Testis (tissue), 3 donors: ENCODE data around the gene MSLN. TPM values are rescaled to one million over a fixed set of nuclear protein-coding genes. Genes with fewer than 3 reads are reported as not detected.

ENCODE experiments used
- DNase-seq: peaks from one replicate; pipeline ENCODE4 v3.0.0-alpha.2; 2019
- H3K27ac ChIP-seq, 2 donors: fragments of 200-600 bp; sonication (generic); one replicate each; pipeline ENCODE4 v1.5.1; 2019
- H3K27me3 ChIP-seq: fragments of 200-600 bp; sonication (generic); one replicate; pipeline ENCODE4 v1.5.1; 2019
- H3K36me3 ChIP-seq: fragments of 200-600 bp; sonication (generic); one replicate; pipeline ENCODE4 v1.5.1; 2017; ENCODE audit warnings: low read depth; ENCODE audit errors: missing control alignments
- H3K4me1 ChIP-seq: fragments of 200-600 bp; sonication (generic); one replicate; pipeline ENCODE4 v1.5.1; 2019
- H3K4me3 ChIP-seq, 2 donors: fragments of 200-600 bp; sonication (generic); one replicate each; pipeline ENCODE4 v1.5.1; 2017 to 2019
- H3K9me3 ChIP-seq: fragments of 200-600 bp; sonication (generic); one replicate; pipeline ENCODE4 v1.5.1; 2017
- POLR2A ChIP-seq: fragments of 450-650 bp; IDR thresholded peaks from one replicate; pipeline ENCODE4 v1.6.1; 2017; ENCODE audit warnings: antibody characterized with exemption, mild to moderate bottlenecking, moderate library complexity
- WGBS, 2 donors: methylation state at CpG; one replicate each; pipeline ENCODE4 v1.1.5; 2018; 5-methylcytosine and 5-hydroxymethylcytosine counted together
- intact Hi-C: fragments of 100-400 bp; cut with DNase I; formaldehyde crosslinking; loops from one replicate; pipeline ENCODE4 v1.15.1; 2023; ENCODE audit warnings: low total_unique reads
- polyA plus RNA-seq: library from polyadenylated mRNA; stranded (reverse); fragments of 350-450 nt; fragmentation: Illumina TruSeq; extraction: RNeasy Lipid Tissue Mini Kit (QIAGEN cat#74804); gene quantifications from one replicate; pipeline ENCODE4 v1.2.3, GENCODE V29; 2014; ENCODE audit warnings: low read depth, low replicate concordance; ENCODE audit not compliant: insufficient read depth
- total RNA-seq, 2 donors: library from RNA; depleted of rRNA; stranded (reverse); fragments of >200 nt; gene quantifications; one replicate each; pipeline ENCODE4 v1.2.3, GENCODE V29; 2016
- TF ChIP-seq, protein P1 (sequence below), 3 experiments: fragments of 450-650 bp in 2 of 3; fragments of 200-600 bp in 1 of 3; sonication (generic) in 1 of 3; IDR thresholded peaks; one replicate each; pipeline ENCODE4 v1.5.1; 2016 to 2019; ENCODE audit warnings: antibody characterized with exemption in 3 of 3, mild to moderate bottlenecking in 2 of 3, moderate library complexity in 1 of 3

Gene MSLN
- total and polyA plus RNA-seq, 3 donors from 2014 or later = 1.5 to 18.5 (median 2.8) TPM

DNA sequence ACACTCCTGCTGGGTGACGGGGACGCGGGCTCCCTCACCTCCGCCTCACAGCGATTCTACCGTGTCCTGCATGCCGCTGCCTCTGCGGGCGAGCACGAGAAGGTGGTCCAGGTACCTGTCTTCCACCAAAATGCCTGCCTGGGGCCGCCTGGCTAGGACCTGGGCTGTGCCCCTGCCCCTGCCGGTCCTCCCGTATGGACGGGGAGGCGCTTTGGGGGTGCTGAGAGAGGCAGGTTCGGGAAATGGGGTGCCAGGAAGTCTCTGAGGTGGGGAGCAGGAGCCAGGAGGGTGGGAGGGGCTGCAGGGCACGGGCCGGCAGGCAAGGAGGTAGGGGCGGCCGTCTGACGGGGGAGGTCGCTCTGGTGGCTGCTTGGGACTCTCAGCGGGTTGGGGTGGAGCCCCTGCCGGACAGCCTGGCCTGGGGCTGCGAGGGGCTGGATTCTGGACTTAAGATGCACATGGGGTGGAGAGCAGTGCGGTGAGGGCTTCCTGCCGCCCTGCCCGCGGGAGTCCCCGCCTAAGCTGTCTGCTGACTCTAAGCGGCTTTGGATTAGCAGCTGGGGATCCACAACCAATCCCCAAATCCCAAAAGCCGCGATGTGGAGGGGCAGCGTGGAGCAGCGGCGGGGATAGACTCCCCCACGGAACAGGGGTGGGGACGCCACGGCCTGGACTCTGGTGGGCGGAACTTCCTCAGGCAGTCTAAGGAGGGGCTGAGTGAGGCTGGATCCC is 33.7 kb downstream of the MSLN start:
- no peaks in the 10 kb centered on the region for H3K9me3 ChIP-seq
- H3K4me3 ChIP-seq = no peak overlapping the region
- no peak for DNase-seq
- H3K27ac ChIP-seq = no peak overlapping the region
- H3K27me3 ChIP-seq = no peaks in the 10 kb centered on the region
- 91 to 99% methylated on average over 25 to 40 of the region's 40 CpGs for WGBS, 2 donors
- H3K36me3 ChIP-seq = no peaks in the 10 kb centered on the region
- H3K4me1 ChIP-seq = peaks cover under 1% of the 10 kb centered on the region
- intact Hi-C loops = no loop called here
- no peak for TF ChIP-seq POLR2A
- TF ChIP-seq, protein P1, sequence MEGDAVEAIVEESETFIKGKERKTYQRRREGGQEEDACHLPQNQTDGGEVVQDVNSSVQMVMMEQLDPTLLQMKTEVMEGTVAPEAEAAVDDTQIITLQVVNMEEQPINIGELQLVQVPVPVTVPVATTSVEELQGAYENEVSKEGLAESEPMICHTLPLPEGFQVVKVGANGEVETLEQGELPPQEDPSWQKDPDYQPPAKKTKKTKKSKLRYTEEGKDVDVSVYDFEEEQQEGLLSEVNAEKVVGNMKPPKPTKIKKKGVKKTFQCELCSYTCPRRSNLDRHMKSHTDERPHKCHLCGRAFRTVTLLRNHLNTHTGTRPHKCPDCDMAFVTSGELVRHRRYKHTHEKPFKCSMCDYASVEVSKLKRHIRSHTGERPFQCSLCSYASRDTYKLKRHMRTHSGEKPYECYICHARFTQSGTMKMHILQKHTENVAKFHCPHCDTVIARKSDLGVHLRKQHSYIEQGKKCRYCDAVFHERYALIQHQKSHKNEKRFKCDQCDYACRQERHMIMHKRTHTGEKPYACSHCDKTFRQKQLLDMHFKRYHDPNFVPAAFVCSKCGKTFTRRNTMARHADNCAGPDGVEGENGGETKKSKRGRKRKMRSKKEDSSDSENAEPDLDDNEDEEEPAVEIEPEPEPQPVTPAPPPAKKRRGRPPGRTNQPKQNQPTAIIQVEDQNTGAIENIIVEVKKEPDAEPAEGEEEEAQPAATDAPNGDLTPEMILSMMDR (IDR thresholded peaks at IDR 0.05) = no peak

DNA sequence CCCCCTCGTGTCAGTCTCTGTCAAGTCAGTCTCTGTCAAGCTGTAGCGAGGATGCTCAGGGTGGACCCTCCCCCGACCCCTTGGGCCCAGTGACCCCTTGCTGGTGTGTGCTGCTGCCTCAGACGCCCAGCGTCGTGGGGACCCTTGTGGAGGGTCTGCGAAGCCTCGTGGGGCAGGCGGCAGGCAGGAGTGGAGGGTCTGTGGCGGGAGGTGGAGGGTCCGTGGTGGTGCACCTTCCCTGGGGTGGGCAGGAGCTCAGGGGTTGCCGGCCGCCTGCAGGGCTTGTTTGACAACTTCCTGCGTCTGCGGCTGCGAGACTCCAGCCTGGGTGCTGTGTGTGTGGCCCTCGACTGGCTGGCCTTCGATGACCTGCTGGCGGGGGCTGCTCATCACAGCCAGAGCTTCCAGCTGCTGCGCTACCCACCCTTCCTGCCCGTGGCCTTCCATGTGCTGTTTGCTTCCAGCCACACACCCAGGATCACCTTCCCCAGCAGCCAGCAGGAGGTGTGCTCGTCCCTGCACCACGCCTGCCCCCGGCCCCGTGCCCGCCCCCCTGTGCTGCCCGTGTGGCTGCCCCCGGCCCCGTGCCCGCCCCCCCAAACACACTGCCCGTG is 34.4 kb downstream of the MSLN start:
- TF ChIP-seq POLR2A = no peak
- TF ChIP-seq, protein P1 (IDR thresholded peaks at IDR 0.05) = no peak
- DNase-seq = no peak
- Histone ChIP-seq H3K4me1 (no peaks in the 10 kb centered on the region), H3K9me3 (no peaks in the 10 kb centered on the region), H3K36me3 (no peaks in the 10 kb centered on the region), H3K27me3 (no peaks in the 10 kb centered on the region), H3K4me3 (no peak overlapping the region), H3K27ac (no peak overlapping the region)
- WGBS, 2 donors = 80 to 94% methylated on average over 15 to 17 of the region's 31 CpGs
- intact Hi-C loops = no loop called here

DNA sequence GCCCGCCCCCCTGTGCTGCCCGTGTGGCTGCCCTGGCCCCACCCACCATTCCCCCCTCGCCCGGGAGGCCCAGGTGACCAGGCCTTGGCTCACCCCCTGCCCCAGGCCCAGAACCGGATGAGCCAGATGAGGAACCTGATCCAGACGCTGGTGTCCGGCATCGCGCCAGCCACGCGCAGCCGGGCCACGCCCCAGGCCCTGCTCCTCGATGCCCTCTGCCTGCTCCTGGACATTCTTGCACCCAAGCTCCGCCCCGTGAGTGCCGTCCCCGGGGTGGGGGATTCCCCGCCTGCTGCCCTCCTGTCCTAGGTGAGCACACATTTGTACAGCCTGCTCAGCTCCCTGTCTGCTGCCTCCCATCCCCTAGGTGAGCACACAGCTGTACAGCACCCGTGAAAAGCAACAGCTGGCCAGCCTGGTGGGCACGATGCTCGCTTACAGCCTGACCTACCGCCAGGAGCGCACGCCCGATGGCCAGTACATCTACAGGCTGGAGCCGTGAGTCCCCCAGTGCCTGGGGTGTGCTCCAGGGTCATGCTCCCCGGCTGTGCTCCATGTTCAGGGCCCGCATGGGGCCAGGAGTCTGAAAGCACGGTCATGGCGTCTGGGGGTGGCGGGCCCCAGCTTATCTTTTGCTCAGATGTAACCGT is 35.2 kb downstream of the MSLN start:
- WGBS, 2 donors = 91 to 93% methylated on average over 5 to 31 of the region's 33 CpGs
- peaks cover 4% of the 10 kb centered on the region for H3K4me1 ChIP-seq
- H3K27ac ChIP-seq = no peak overlapping the region
- no peaks in the 10 kb centered on the region for H3K27me3 ChIP-seq
- intact Hi-C loops = no loop called here
- no peaks in the 10 kb centered on the region for H3K9me3 ChIP-seq
- no peak overlapping the region for H3K4me3 ChIP-seq
- no peaks in the 10 kb centered on the region for H3K36me3 ChIP-seq
- TF ChIP-seq, protein P1 (IDR thresholded peaks at IDR 0.05) = no peak
- no peak for TF ChIP-seq POLR2A
- no peak for DNase-seq

DNA sequence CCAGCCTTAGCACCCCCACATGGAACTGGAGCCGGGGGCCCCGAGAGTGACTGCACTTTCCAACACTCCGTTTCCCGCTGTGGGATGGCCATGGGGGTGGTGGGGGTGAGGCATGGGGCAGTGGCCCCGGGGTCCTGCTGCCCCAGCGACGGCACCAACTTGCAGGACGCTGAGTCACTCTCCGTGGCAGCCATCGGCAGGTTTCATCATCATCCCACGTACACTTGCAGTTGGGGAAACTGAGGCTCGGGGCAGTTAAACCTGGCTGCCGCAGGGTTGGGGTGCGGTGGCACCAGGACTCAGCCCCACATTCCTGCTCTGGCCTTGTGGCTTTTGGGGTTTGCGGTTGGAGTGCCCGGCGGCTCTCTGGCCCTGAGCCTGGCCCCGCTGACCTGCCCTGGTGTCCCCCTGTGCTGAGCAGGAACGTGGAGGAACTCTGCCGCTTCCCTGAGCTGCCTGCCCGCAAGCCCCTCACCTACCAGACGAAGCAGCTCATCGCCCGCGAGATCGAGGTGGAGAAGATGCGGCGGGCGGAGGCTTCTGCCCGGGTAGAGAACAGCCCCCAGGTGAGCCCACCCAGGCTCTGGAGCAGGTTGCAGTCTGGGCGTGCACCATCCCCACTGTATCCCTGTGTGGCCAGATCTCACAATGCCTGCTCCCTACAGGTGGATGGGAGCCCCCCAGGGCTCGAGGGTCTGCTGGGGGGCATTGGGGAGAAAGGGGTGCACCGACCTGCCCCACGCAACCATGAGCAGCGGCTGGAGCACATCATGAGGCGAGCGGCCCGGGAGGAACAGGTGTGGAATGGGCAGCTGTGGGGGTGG is 36.0 kb downstream of the MSLN start:
- intact Hi-C loops = no loop called here
- Histone ChIP-seq H3K36me3 (no peaks in the 10 kb centered on the region), H3K27me3 (no peaks in the 10 kb centered on the region), H3K4me1 (peaks cover 4% of the 10 kb centered on the region), H3K4me3 (no peak overlapping the region), H3K9me3 (no peaks in the 10 kb centered on the region), H3K27ac (no peak overlapping the region)
- WGBS, 2 donors = 95 to 97% methylated on average over 12 to 38 of the region's 38 CpGs
- no peak for DNase-seq
- no peak for TF ChIP-seq POLR2A
- TF ChIP-seq, protein P1 (IDR thresholded peaks at IDR 0.05) = no peak
